Duodenal mucosa (tissue), 2 donors: ENCODE results near the gene KCNH8.

Experiments
- H3K27ac ChIP-seq: one replicate; pipeline ENCODE4 v1.7.0; 2013; ENCODE audit warnings: low read depth, low read length
- H3K27me3 ChIP-seq, 2 donors: one replicate each; pipeline ENCODE4 v1.7.0; 2013; ENCODE audit warnings: low read length in 2 of 2, control low read depth in 1 of 2; ENCODE audit not compliant: insufficient read depth in 2 of 2, control insufficient read depth in 1 of 2
- H3K36me3 ChIP-seq, 2 donors: one replicate each; pipeline ENCODE4 v1.7.0; 2013; ENCODE audit warnings: low read length in 2 of 2, control low read depth in 1 of 2; ENCODE audit not compliant: insufficient read depth in 2 of 2, control insufficient read depth in 1 of 2
- H3K4me1 ChIP-seq, 2 donors: one replicate each; pipeline ENCODE4 v1.7.0; 2013; ENCODE audit warnings: low read length in 2 of 2, control low read depth in 1 of 2; ENCODE audit not compliant: insufficient read depth in 2 of 2, control insufficient read depth in 1 of 2
- H3K4me3 ChIP-seq, 2 donors: one replicate each; pipeline ENCODE4 v1.7.0; 2013; ENCODE audit warnings: low read length in 2 of 2, low read depth in 1 of 2
- H3K9ac ChIP-seq, 2 donors: one replicate each; pipeline ENCODE4 v1.7.0; 2013; ENCODE audit warnings: low read length in 2 of 2, low read depth in 1 of 2
- H3K9me3 ChIP-seq, 2 donors: one replicate each; pipeline ENCODE4 v1.7.0; 2013; ENCODE audit warnings: low read length in 2 of 2, control low read depth in 1 of 2; ENCODE audit not compliant: control insufficient read depth in 1 of 2

Gene KCNH8

DNA sequence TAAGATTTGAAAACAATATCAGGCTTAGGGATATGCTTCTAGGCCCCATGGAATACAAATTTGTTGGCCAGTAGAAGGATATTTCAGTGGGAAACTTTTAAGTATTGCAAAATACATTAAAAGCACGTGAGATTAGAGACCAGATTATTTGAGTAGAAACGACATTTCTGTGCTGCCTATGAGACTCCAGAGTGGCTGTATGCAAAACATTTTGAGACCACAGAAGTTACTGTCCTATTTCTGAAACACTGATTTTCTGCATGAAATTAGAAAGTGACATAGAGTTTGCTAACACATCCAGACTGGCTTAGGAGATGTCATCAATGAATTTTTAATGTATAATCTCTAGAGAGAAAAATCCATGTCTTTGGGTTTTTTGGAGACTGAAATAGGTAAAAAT, 99.8 kb downstream of the KCNH8 start:
- Histone ChIP-seq H3K9ac (no peak overlapping the region), H3K9me3 (peaks cover 2 to 4% of the 10 kb centered on the region in 2 donors), H3K27me3 (no peaks in the 10 kb centered on the region), H3K4me3 (no peak overlapping the region), H3K4me1 (no peaks in the 10 kb centered on the region), H3K27ac (no peak overlapping the region), H3K36me3 (no peaks in the 10 kb centered on the region)

DNA sequence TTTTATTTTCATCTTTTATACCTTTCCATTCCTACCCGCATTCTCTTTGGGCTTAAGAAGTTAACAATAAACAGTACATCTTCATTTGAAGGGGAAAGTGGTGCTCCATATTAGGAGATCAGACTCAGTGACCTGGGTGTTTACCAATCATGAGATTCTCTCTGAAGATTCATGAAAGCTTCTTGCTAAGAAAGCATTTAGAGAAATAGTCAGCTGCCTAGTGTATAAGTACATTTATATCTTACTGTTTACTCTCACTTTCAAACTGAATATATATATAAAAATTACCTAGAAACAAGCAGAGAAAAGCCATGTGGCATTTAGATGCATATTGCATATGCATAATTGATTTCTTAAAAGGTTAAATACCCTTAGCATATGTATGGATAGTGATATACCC, 100.5 kb downstream of the KCNH8 start:
- Histone ChIP-seq H3K4me1 (no peaks in the 10 kb centered on the region), H3K36me3 (no peaks in the 10 kb centered on the region)

GRCh38 chr3:19250959-19251610, 102.8 kb downstream of the KCNH8 start:
- no peaks in the 10 kb centered on the region for H3K4me1 ChIP-seq
- no peak overlapping the region for H3K9ac ChIP-seq
- no peaks in the 10 kb centered on the region for H3K36me3 ChIP-seq
- H3K27ac ChIP-seq, result no peak overlapping the region
- H3K4me3 ChIP-seq, result no peak overlapping the region
- H3K27me3 ChIP-seq, result no peaks in the 10 kb centered on the region
- H3K9me3 ChIP-seq, result no peaks in the 10 kb centered on the region

More for the DNA sequence above, 100.5 kb downstream of the KCNH8 start:
- Histone ChIP-seq H3K9me3 (peaks cover 2 to 4% of the 10 kb centered on the region in 2 donors), H3K4me3 (no peak overlapping the region), H3K9ac (no peak overlapping the region), H3K27ac (no peak overlapping the region), H3K27me3 (no peaks in the 10 kb centered on the region)

- H3K36me3 ChIP-seq, result no peaks in the 10 kb centered on the region
- no peaks in the 10 kb centered on the region for H3K4me1 ChIP-seq
- no peaks in the 10 kb centered on the region for H3K27me3 ChIP-seq
- no peak overlapping the region for H3K9ac ChIP-seq
- no peaks in the 10 kb centered on the region for H3K9me3 ChIP-seq
- H3K4me3 ChIP-seq, result no peak overlapping the region
- no peak overlapping the region for H3K27ac ChIP-seq
Observed at GRCh38 chr3:19254189-19254588, 105.9 kb downstream of the KCNH8 start.

DNA sequence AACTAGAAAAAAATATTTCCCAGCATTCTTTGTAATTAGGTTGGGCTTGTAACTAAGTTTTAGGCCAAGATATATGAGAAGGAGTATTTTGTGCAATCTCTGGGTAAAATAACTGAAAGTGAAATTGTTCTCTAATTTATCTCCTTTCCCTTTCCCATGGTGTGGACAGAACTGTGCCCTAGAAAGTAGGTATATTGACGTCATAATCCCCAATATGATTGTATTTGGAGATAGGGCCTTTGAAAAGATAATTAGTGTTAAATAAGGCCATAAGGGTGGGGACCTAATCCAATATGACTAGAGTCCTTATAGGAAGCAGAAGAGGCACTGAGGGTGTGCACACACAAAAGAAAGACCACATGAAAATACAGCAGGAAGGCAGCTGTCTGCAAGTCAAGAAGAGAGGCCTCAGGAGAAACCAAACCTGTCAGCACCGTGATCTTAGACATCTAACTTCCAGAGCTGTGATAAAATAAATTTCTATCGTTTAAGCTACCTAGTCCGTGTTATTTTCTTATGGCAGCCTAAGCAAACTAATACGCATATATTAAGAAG, 106.6 kb downstream of the KCNH8 start:
- H3K9me3 ChIP-seq, result no peaks in the 10 kb centered on the region
- H3K27me3 ChIP-seq, result no peaks in the 10 kb centered on the region
- no peak overlapping the region for H3K4me3 ChIP-seq
- no peaks in the 10 kb centered on the region for H3K4me1 ChIP-seq
- H3K27ac ChIP-seq, result no peak overlapping the region
- no peaks in the 10 kb centered on the region for H3K36me3 ChIP-seq
- no peak overlapping the region for H3K9ac ChIP-seq

GRCh38 chr3:19256313-19256712, 108.0 kb downstream of the KCNH8 start:
- H3K4me1 ChIP-seq, result no peaks in the 10 kb centered on the region
- no peaks in the 10 kb centered on the region for H3K27me3 ChIP-seq
- no peak overlapping the region for H3K9ac ChIP-seq
- H3K27ac ChIP-seq, result no peak overlapping the region
- no peaks in the 10 kb centered on the region for H3K36me3 ChIP-seq
- no peaks in the 10 kb centered on the region for H3K9me3 ChIP-seq
- no peak overlapping the region for H3K4me3 ChIP-seq

GRCh38 chr3:19263606-19264005, 115.3 kb downstream of the KCNH8 start:
- Histone ChIP-seq H3K4me1 (no peaks in the 10 kb centered on the region), H3K4me3 (no peak overlapping the region), H3K27ac (no peak overlapping the region), H3K27me3 (no peaks in the 10 kb centered on the region), H3K9ac (no peak overlapping the region), H3K9me3 (no peaks in the 10 kb centered on the region), H3K36me3 (no peaks in the 10 kb centered on the region)

DNA sequence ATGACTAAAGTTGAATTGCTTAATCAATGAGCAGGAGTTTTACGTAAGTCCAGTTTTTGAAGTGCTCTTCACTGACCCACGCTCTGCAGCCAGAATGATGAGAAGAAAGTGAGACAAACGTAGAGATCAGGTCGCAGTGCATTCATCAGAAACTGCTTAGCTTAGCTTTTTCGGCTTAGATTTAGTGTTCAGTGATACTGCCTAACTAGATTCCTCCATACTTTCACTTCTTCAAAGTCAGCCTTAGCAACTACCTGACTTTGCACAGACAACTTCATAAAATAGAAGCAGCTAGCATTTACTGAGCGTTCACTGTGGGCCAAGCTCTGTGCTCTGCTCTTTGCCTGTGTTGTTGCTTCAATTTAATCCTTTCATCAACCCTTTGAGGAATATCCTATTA, 116.1 kb downstream of the KCNH8 start:
- H3K36me3 ChIP-seq, result no peaks in the 10 kb centered on the region
- H3K9me3 ChIP-seq, result no peaks in the 10 kb centered on the region
- H3K27me3 ChIP-seq, result no peaks in the 10 kb centered on the region
- H3K4me1 ChIP-seq, result no peaks in the 10 kb centered on the region
- no peak overlapping the region for H3K9ac ChIP-seq
- H3K27ac ChIP-seq, result no peak overlapping the region
- H3K4me3 ChIP-seq, result no peak overlapping the region

DNA sequence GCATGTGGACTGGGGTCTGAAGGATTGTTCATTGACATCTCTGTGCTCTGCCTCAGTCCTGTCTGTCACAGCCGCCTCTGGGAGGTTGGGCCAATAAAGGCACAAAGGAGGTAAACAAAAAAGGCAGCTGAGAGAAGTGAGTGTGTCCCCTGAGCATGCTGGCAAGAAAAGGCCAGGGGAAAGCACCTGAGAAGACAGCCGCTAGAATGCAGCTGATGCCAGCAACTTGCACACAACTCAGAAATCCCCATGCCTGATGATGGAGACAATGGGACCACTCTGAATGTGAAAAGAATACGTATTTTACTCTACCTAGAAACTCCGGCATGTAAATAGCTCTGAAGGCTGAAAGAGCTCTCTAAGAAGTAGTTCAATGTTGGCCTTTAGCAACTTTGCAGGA, 118.7 kb downstream of the KCNH8 start:
- Histone ChIP-seq H3K36me3 (no peaks in the 10 kb centered on the region), H3K27me3 (no peaks in the 10 kb centered on the region), H3K9me3 (no peaks in the 10 kb centered on the region), H3K4me1 (no peaks in the 10 kb centered on the region), H3K4me3 (no peak overlapping the region), H3K27ac (no peak overlapping the region), H3K9ac (no peak overlapping the region)

DNA sequence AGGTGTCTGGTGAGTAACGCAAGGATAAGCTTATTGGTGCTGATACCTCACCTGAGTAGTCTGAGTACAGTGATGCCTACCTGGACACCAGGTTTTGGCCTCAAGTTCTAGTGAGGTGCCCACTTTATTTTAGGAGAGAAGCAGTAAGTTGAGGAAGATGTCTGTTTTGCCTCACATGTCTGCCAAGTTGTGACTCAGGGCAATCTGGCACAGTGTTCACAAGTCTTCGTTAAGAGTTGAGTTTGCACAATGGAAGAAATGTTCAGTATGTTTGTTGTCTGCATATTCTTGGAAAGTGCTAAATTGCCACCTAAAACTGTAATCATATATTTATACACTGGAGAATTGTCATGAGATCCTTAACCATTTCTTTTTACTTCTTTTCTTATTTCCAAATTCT, 122.2 kb downstream of the KCNH8 start:
- no peak overlapping the region for H3K9ac ChIP-seq
- no peaks in the 10 kb centered on the region for H3K4me1 ChIP-seq
- no peak overlapping the region for H3K4me3 ChIP-seq
- H3K27ac ChIP-seq, result no peak overlapping the region
- H3K27me3 ChIP-seq, result no peaks in the 10 kb centered on the region
- no peaks in the 10 kb centered on the region for H3K9me3 ChIP-seq
- no peaks in the 10 kb centered on the region for H3K36me3 ChIP-seq
